GM12892 (cell line): ENCODE data around the gene TMTC3.
"Not testable (repeated sequence)": the region's sequence is repeated elsewhere in the genome, so short reads cannot be mapped to it uniquely, and the experiment has no call there.

Experiments used
- DNase-seq: peaks from one replicate; pipeline ENCODE4 v3.0.0; 2011; ENCODE audit not compliant: insufficient read length
- FAIRE-seq: peaks from 2 replicates; lab custom pipeline; 2011; peaks lifted over from hg19 to GRCh38; lab: Jason Lieb, UNC
- POLR2A ChIP-seq: IDR thresholded peaks from 2 replicates; pipeline ENCODE4 v1.6.1; 2011; ENCODE audit warnings: low read depth, low read length, control low read depth
- POLR2AphosphoS5 ChIP-seq: IDR thresholded peaks from 2 replicates; pipeline ENCODE4 v1.6.1; 2011; ENCODE audit warnings: low read depth, low read length, control low read depth
- TAF1 ChIP-seq: IDR thresholded peaks from 2 replicates; pipeline ENCODE4 v1.6.1; 2011; ENCODE audit warnings: low read depth, mild to moderate bottlenecking, control low read depth, low read length, borderline replicate concordance

The TMTC3 gene

GRCh38 chr12:88207921-88208620 lies 66.0 kb downstream of the TMTC3 start:
- no peak for TF ChIP-seq TAF1
- no peak for TF ChIP-seq POLR2AphosphoS5
- no peak for TF ChIP-seq POLR2A
- FAIRE-seq (no peak), DNase-seq (no peak)

DNA sequence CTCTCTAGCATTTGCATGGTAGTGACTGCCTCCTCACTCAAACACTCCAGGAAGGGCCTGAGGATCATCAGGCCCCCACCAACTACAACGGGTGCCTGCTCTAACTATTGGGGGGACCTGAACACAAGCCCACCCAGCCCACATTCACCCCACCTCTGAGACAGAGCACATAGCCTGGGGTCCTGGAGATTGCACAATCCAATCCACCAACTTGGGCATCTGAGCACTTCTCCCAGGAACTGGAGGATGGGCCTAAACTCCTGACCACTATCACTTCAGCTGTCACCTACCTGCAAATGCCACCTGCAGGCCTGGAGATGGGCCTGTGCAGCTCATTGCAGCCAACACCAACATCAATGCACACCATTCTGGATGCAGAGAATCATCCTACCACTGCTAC lies 66.6 kb downstream of the TMTC3 start:
- DNase-seq: no peak
- no peak for FAIRE-seq
- TF ChIP-seq POLR2A (no peak), TAF1 (no peak), POLR2AphosphoS5 (no peak)

DNA sequence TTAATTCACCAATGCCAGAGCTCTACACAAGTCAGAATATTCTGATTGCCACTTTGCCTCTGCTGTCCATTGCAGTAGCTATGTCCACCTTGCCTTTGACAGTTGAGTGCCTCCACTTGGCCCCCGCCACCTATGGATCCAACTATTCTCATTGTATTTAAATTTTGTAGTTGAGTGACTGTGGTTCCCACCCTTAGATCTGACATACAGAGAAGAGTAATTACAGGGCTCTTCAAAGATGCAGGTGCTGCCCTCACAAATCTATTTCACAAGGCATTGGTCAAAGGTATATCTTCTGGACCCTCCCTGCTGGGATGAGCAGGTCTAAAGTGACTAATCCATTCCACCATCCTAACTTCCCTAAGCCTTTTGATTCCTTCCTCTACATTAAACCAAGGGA lies 68.2 kb downstream of the TMTC3 start:
- not testable (repeated sequence) for DNase-seq, FAIRE-seq

DNA sequence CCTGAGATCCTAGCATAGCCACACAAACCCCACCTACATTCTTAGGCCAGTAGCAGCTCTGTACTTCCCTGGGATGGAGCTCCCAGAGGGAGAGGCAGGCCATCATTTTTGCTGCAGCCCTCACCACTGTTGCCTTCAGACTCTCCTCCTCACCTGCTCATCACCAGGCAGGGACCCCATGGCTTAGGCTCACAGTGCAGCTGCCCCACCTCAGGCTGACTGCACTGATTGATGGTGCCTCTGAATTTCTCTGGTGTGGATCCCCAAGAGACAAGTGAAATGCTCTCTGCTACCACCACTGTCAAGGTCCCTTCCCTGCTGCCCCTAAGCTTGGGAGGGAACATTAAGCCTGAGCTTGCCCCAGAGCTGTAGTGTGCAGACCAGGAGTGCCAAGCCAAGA lies 76.2 kb downstream of the TMTC3 start:
- FAIRE-seq: no peak
- TF ChIP-seq POLR2AphosphoS5 (no peak), POLR2A (no peak), TAF1 (no peak)

DNA sequence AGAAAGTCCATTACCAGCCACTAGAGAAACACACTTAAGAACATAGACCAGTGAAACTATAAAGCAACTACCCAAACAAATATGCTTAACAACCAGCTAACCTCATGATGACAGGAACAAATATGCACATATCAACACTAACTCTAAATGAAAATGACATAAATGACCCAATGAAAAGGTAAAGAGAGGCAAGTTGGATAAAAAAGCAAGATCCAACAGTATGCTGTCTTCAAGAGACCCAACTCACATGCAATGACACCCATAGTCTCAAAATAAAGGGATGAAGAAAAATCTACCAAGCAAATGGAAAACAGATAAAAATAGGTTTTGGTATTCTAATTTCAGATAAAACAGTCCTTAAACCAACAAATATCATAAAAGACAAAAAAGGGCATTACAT lies 77.8 kb downstream of the TMTC3 start:
- no peak for TF ChIP-seq POLR2A
- TF ChIP-seq POLR2AphosphoS5: no peak
- TF ChIP-seq TAF1: no peak
- FAIRE-seq: no peak
- no peak for DNase-seq

More for the DNA sequence above, 76.2 kb downstream of the TMTC3 start:
- DNase-seq: no peak

GRCh38 chr12:88223519-88223918 lies 81.4 kb downstream of the TMTC3 start:
- DNase-seq (no peak), FAIRE-seq (no peak)
- TF ChIP-seq POLR2A (no peak), POLR2AphosphoS5 (no peak), TAF1 (no peak)

GRCh38 chr12:88225776-88226175 lies 83.7 kb downstream of the TMTC3 start:
- FAIRE-seq (no peak), DNase-seq (no peak)
- TF ChIP-seq POLR2A: no peak
- TF ChIP-seq POLR2AphosphoS5: no peak

DNA sequence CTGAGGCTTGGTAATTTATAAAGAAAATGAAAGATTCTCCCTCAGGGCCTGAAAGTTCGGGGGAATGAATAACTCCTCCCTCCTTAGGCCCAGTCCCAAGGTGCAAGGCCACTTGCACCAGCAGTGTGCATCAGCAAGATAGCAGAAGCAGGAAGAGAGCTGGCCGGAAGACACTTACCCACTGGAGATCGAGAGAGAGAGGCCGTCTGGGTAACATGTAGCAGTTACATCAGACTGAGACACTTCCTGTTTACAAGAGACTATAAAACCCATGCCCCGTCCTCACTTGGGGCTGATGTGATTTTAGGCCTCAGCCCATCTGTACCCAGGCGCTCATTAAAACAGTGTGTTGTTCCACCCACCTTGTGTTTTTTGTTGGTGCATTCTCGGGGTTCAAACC lies 85.2 kb downstream of the TMTC3 start:
- DNase-seq (no peak), FAIRE-seq (no peak)
- TF ChIP-seq TAF1 (no peak), POLR2AphosphoS5 (no peak), POLR2A (no peak)

DNA sequence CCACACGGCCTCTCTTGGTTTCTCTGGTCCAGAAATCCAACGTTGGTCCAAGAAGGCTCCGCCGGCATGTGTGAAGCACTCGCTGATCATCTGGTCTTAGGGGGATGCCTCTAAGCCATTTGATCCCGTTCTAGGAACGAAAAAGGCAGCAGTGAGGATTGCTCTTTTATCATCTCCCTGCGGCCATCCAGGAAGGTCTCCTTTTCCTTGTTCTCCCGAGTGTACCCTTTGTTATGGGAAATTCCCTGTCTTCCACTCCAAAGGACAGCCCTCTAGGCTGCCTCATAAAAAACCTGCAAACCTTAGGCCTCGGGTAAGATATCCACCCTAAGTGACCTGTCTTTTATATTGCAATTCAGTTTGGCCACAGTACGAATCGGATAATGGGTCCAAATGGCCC lies 85.8 kb downstream of the TMTC3 start:
- TF ChIP-seq POLR2AphosphoS5 (no peak), TAF1 (no peak), POLR2A (no peak)
- FAIRE-seq: no peak
- DNase-seq: no peak

DNA sequence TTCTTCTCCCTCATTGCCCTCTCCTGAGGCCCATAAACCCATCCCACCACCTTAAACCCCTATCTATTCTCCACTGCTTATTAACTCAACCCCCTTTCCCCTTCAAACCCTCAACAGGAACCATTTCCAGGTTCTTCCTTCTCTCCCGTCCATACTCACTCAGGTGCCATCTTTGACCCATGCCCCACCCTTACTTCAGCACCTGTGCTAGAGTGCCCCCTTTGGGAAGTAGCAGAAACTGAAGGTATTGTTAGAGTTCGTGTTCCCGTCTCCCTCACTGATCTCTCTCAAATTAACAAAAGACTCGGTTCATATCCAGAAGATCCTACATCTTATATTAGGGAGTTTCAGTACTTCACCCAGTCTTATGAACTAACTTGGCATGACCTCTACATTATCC lies 86.6 kb downstream of the TMTC3 start:
- TF ChIP-seq POLR2AphosphoS5 (no peak), TAF1 (no peak), POLR2A (no peak)
- DNase-seq: no peak
- FAIRE-seq: no peak

- no peak for DNase-seq
- no peak for TF ChIP-seq POLR2AphosphoS5
- TF ChIP-seq TAF1: no peak
- TF ChIP-seq POLR2A: no peak
- no peak for FAIRE-seq
Measured at GRCh38 chr12:88230271-88230670, 88.2 kb downstream of the TMTC3 start.

DNA sequence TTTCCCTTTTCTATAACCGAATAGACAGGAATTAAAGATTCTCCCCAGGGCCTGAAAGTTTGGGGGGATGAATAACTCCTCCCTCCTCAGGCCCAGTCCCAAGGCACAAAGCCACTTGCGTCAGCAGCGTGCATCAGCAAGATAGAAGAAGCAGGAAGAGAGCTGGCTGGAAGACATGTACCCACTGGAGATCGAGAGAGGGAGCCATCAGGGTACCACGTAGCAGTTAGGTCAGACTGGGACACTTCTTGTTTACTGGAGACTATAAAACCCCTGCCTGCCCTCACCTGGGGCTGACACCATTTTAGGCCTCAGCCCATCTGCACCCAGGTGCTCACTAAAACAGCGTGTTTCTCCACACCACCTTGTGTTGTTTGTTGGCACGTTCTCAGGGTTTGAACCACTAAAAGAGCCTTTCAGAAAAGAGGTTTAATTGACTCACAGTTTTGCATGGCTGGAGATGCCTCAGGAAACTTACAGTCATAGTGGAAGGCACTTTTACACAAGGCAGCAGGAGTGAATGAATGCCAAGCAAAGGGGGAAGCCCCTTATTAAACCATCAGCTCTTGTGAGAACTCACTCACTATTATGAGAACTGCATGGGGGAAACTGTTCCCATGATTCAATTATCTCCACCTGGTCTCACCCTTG lies 93.2 kb downstream of the TMTC3 start:
- no peak for FAIRE-seq
- DNase-seq: no peak
- TF ChIP-seq TAF1 (no peak), POLR2AphosphoS5 (no peak), POLR2A (no peak)
